Glutamatergic neuron (in vitro differentiated cells): Measurements from ENCODE around the gene AFG3L2. TPM values are rescaled to one million over a fixed set of nuclear protein-coding genes. Genes with fewer than 3 reads are reported as not detected.

ENCODE experiments used
- DNase-seq: peaks from one replicate; pipeline ENCODE4 v3.0.0; 2022
- H3K27ac Mint-ChIP-seq: one replicate; pipeline ENCODE4 v1.8.0; 2020; ENCODE audit warnings: mild to moderate bottlenecking, mixed read lengths, inconsistent platforms; ENCODE audit not compliant: unreplicated experiment
- H3K27me3 Mint-ChIP-seq: one replicate; pipeline ENCODE4 v1.8.0; 2020; ENCODE audit warnings: mild to moderate bottlenecking, moderate library complexity, mixed read lengths, inconsistent platforms; ENCODE audit not compliant: unreplicated experiment
- H3K36me3 Mint-ChIP-seq: one replicate; pipeline ENCODE4 v1.8.0; 2020; ENCODE audit warnings: mild to moderate bottlenecking, mixed read lengths, inconsistent platforms; ENCODE audit not compliant: unreplicated experiment
- H3K4me1 Mint-ChIP-seq: one replicate; pipeline ENCODE4 v1.8.0; 2020; ENCODE audit warnings: mild to moderate bottlenecking, low read depth, mixed read lengths, inconsistent platforms; ENCODE audit not compliant: unreplicated experiment
- H3K4me3 Mint-ChIP-seq: one replicate; pipeline ENCODE4 v1.8.0; 2020; ENCODE audit warnings: mild to moderate bottlenecking, mixed read lengths, inconsistent platforms; ENCODE audit not compliant: unreplicated experiment
- H3K9me3 Mint-ChIP-seq: one replicate; pipeline ENCODE4 v1.8.0; 2020; ENCODE audit warnings: mild to moderate bottlenecking, moderate library complexity, mixed read lengths, inconsistent platforms; ENCODE audit not compliant: unreplicated experiment
- CTCF ChIP-seq: fragments of 200-600 bp; sonication (generic); IDR thresholded peaks from one replicate; pipeline ENCODE4 v1.5.0; 2021; ENCODE audit not compliant: partially characterized antibody, unreplicated experiment
- total RNA-seq: library from RNA; stranded (reverse); fragmentation: NEBNext Ultra II Directional; extraction: Animal tissue kit (Norgen Biotek cat#: 25700); gene quantifications from one replicate; pipeline ENCODE4 v1.2.1, GENCODE V29; 2021; ENCODE audit not compliant: unreplicated experiment

The AFG3L2 gene
- total RNA-seq, 1 donor from 2014 or later, result 46.7 TPM

DNA sequence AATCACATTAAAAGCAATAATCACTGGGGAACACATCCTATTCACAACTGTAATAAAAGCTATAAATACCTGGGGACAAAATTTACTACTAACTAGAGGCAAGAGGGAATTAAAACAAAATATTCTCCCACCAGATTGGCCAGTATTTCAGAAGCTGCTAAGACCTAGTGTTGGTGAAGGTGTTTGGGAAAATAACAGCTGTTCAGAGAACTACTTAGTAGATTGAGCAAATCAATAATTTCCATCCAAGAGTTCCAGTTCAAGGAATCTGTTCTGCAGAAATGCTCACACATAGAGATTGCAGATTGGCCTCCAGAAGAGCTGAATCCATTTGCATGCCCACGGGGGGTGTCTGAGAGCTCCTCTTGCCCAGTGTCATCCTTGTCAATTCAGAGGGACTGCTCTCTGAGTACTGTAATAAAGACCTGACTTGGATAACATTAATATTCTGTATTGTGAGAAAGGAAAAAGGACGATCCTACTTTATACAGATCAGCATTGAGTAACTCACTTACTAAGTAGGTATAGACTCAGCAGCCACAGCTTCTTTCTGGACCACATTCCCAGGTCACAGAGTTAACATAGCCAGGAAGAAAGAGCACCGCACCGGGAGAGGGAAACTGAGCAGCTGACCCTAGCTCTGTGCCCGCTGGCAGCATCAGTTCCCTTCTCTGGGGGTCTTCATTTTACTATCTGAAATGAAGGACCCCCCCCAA lies 63.3 kb downstream of the AFG3L2 start:
- H3K27ac Mint-ChIP-seq, result peak overlapping the region; percentile 53
- H3K36me3 Mint-ChIP-seq, result peaks cover 12% of the 10 kb centered on the region
- TF ChIP-seq CTCF, result no peak
- H3K4me3 Mint-ChIP-seq, result peak overlapping the region; percentile 41
- peaks cover 32% of the 10 kb centered on the region for H3K4me1 Mint-ChIP-seq
- H3K9me3 Mint-ChIP-seq, result peaks cover 5% of the 10 kb centered on the region
- H3K27me3 Mint-ChIP-seq, result no peaks in the 10 kb centered on the region
- no peak for DNase-seq

DNA sequence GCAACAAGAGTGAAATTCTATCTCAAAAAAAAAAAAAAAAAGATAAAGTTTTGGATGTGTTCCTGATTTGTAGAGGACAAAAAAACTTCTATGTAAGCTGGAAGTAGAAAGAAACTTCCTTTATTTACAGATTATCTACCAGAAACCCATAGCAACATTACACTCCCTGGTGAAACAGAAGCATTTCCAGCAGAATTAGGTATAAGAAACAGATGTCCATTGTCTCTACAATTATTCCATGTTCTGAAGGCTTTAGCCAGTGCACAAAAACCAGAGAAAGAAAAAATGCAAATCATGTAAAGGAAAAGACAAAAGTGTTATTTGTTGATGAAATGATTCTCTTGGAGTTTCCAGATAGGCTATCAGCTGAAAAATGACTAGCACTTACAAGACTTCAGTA lies 64.1 kb downstream of the AFG3L2 start:
- Mint-ChIP-seq H3K27me3 (no peaks in the 10 kb centered on the region), H3K27ac (peak overlapping the region; percentile 53), H3K9me3 (peaks cover 5% of the 10 kb centered on the region), H3K36me3 (peaks cover 12% of the 10 kb centered on the region), H3K4me1 (peaks cover 30% of the 10 kb centered on the region), H3K4me3 (no peak overlapping the region)
- DNase-seq, result no peak
- no peak for TF ChIP-seq CTCF

DNA sequence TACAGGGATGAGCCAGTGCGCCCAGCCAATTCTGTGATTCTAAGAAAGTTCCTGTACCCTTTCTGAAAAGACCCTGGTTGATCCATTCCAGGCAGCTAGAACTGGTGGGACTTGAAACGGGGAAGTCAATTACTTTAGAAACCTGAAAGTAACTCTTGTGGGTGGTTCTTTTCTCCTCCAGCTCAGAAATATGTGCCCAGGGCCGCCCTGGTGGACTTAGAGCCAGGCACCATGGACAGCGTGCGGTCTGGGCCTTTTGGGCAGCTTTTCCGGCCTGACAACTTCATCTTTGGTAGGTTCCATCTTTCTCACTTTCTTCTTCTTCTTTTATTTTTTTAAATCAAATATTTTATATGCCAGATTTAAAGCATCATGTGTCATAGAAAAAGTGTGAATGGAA lies 66.3 kb downstream of the AFG3L2 start:
- Mint-ChIP-seq H3K4me1 (peaks cover 30% of the 10 kb centered on the region), H3K36me3 (peaks cover 12% of the 10 kb centered on the region), H3K4me3 (no peak overlapping the region), H3K9me3 (peaks cover 11% of the 10 kb centered on the region), H3K27me3 (peaks cover 12% of the 10 kb centered on the region), H3K27ac (no peak overlapping the region)
- TF ChIP-seq CTCF, result no peak
- no peak for DNase-seq

DNA sequence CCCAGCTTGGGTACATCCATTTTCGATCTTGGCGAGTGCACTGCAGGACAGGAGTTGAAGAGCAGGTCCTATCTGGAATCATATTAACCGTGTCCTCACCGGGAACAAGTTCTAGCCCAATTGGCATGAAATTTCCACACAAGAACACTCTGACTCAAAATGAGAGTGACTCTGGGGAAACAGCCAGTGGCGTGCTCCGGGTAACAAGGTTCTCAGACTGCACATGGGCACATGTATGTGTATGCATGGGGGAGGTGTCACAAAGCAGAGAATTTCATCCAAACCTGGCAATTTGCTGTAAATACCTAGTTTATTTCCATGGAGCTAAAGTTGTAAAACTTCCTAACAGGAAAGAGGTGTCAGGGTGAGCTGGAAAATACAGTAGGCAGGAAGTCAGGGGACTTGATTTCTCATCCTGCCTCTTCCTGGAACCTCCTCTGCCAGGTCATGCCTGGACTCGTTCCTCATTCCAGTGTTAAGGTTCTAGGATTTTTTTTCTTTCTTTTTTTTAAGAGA lies 67.3 kb downstream of the AFG3L2 start:
- peak overlapping the region; percentile 84 for H3K4me3 Mint-ChIP-seq
- peak overlapping the region; percentile 75 for H3K27ac Mint-ChIP-seq
- no peak for TF ChIP-seq CTCF
- no peak for DNase-seq
- peaks cover 12% of the 10 kb centered on the region for H3K36me3 Mint-ChIP-seq
- H3K9me3 Mint-ChIP-seq, result peaks cover 11% of the 10 kb centered on the region
- peaks cover 22% of the 10 kb centered on the region for H3K4me1 Mint-ChIP-seq
- peaks cover 12% of the 10 kb centered on the region for H3K27me3 Mint-ChIP-seq

DNA sequence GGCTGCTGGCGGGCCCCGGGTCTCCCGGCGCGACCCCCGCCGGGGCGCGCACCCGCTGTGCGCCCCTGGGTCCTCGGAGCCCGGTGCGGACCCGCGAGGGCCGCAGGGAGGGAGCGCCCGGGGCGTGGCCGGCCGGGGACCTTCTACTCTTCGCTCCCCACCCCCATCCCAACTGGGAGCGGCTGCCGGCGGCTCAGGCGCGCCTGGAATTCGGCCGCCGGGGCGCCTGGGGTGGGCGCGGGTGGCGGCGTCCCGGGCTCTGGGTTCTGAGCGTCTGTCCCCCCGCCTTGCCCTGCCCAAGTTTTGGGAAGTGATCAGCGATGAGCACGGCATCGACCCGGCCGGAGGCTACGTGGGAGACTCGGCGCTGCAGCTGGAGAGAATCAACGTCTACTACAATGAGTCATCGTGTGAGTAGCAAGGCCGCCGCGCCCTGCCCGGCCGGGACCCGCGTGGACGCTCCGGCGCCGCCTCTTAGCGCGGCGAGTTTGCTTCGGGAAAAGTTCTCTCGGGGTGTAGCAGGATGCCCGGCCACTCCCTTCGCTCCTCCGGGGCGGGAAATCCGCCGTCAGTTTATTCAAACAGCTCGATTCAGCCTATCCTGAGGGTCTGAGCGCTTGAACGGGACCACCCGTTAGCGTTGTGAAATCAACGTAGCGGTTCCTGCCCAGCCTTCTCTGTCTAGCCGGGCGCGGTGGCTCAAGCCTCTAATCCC lies 68.5 kb downstream of the AFG3L2 start:
- DNase-seq, result peak; percentile 60
- no peak overlapping the region for H3K27ac Mint-ChIP-seq
- peaks cover 10% of the 10 kb centered on the region for H3K9me3 Mint-ChIP-seq
- TF ChIP-seq CTCF, result no peak
- peak overlapping the region; percentile 84 for H3K4me3 Mint-ChIP-seq
- H3K27me3 Mint-ChIP-seq, result peaks cover 14% of the 10 kb centered on the region
- H3K4me1 Mint-ChIP-seq, result peaks cover 14% of the 10 kb centered on the region
- H3K36me3 Mint-ChIP-seq, result peaks cover 12% of the 10 kb centered on the region
